Activated effector memory CD4-positive, alpha-beta T cell treated with anti-CD3 and anti-CD28 coated beads, Interleukin-2, amount 50 U/mL, for 16 hours (primary cell): ENCODE measurements around the gene FANCE.
"Not testable (repeated sequence)": the region's sequence is repeated elsewhere in the genome, so short reads cannot be mapped to it uniquely, and the experiment has no call there.

Experiments used
- DNase-seq: peaks from one replicate; pipeline ENCODE4 v3.0.0-alpha.2; 2020

The FANCE gene

GRCh38 chr6:35432702-35433101 is 19.4 kb upstream of the FANCE start:
- DNase-seq, result not testable (repeated sequence)

- no peak for DNase-seq
Measured at GRCh38 chr6:35435074-35435837, 16.9 kb upstream of the FANCE start.

GRCh38 chr6:35436071-35436857 is 15.9 kb upstream of the FANCE start:
- DNase-seq, result no peak

- not testable (repeated sequence) for DNase-seq
Measured at GRCh38 chr6:35438378-35439065, 13.6 kb upstream of the FANCE start.

- no peak for DNase-seq
Measured at GRCh38 chr6:35439308-35439707, 12.8 kb upstream of the FANCE start.

GRCh38 chr6:35441205-35441604 is 10.9 kb upstream of the FANCE start:
- no peak for DNase-seq

GRCh38 chr6:35441642-35442041 is 10.5 kb upstream of the FANCE start:
- DNase-seq, result no peak

GRCh38 chr6:35442693-35443092 is 9.4 kb upstream of the FANCE start:
- DNase-seq, result no peak

GRCh38 chr6:35443341-35444030 is 8.7 kb upstream of the FANCE start:
- DNase-seq, result no peak

- DNase-seq, result no peak
Measured at GRCh38 chr6:35445691-35446090, 6.4 kb upstream of the FANCE start.

GRCh38 chr6:35448191-35448590 is 3.9 kb upstream of the FANCE start:
- DNase-seq, result no peak

- peak; percentile 70 for DNase-seq
Measured at GRCh38 chr6:35449287-35449881, 2.8 kb upstream of the FANCE start.

GRCh38 chr6:35451354-35452182 is 570 bp upstream of the FANCE start:
- no peak for DNase-seq

- no peak for DNase-seq
Measured at GRCh38 chr6:35453236-35453635, 1.1 kb downstream of the FANCE start.

- DNase-seq, result no peak
Measured at GRCh38 chr6:35454391-35455110, 2.4 kb downstream of the FANCE start.

- DNase-seq, result no peak
Measured at GRCh38 chr6:35457907-35458306, 5.8 kb downstream of the FANCE start.

GRCh38 chr6:35461270-35461669 is 9.1 kb downstream of the FANCE start:
- no peak for DNase-seq

GRCh38 chr6:35463292-35463691 is 11.2 kb downstream of the FANCE start:
- DNase-seq, result no peak

GRCh38 chr6:35465646-35466045 is 13.5 kb downstream of the FANCE start:
- no peak for DNase-seq

- DNase-seq, result peak; percentile 98
Measured at GRCh38 chr6:35468181-35468979, 16.2 kb downstream of the FANCE start, which contains the start of gene RPL10A. Gene RPL10A (plus strand): TSS chr6:35468401. CDS start chr6:35468435, 34 bp downstream.
